ENCODE measurements around the gene PRDM11.
A peak's percentile ranks its signal among the peaks of the same experiment; 100 is the strongest.

The PRDM11 gene

DNA sequence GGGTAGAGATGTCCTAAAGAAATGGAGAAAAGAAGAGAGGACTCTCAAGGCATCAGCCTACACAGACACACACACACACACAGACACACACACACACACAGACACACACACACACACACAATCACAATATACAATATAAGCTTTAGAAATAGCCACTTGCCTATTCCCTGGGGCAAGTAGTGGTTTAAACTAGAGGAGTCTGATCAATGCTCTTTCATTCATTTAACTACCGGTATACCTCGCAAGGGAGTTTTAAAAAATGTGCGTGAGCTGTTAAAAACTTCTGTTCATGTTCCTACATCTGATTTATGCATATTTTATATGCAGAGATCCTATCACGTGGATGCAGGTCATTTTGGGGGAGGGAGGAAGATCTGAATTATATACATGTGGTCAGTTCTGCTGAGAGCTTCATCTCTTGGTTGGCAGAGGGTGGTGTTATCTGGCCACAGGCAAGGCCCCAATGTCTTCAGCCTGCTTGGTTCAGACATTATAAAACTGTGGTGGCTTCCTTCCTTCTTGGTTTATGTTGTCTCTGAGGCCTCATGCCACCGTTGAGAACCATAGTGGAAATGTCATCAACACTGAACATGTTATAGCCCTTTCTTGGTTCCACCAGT is 83.1 kb downstream of the PRDM11 start:
- DNase-seq, result no peak
- no peaks in the 10 kb centered on the region for H3K36me3 ChIP-seq
- no peaks in the 10 kb centered on the region for H3K27me3 ChIP-seq
- no peaks in the 10 kb centered on the region for H3K9me3 ChIP-seq
- H3K4me1 ChIP-seq, result no peaks in the 10 kb centered on the region
- H3K4me3 ChIP-seq (ENCODE audit: low read depth, low read length), result no peak overlapping the region
- TF ChIP-seq, protein P1, sequence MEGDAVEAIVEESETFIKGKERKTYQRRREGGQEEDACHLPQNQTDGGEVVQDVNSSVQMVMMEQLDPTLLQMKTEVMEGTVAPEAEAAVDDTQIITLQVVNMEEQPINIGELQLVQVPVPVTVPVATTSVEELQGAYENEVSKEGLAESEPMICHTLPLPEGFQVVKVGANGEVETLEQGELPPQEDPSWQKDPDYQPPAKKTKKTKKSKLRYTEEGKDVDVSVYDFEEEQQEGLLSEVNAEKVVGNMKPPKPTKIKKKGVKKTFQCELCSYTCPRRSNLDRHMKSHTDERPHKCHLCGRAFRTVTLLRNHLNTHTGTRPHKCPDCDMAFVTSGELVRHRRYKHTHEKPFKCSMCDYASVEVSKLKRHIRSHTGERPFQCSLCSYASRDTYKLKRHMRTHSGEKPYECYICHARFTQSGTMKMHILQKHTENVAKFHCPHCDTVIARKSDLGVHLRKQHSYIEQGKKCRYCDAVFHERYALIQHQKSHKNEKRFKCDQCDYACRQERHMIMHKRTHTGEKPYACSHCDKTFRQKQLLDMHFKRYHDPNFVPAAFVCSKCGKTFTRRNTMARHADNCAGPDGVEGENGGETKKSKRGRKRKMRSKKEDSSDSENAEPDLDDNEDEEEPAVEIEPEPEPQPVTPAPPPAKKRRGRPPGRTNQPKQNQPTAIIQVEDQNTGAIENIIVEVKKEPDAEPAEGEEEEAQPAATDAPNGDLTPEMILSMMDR (IDR thresholded peaks at IDR 0.05; ENCODE audit: low read depth, low read length), result no peak

DNA sequence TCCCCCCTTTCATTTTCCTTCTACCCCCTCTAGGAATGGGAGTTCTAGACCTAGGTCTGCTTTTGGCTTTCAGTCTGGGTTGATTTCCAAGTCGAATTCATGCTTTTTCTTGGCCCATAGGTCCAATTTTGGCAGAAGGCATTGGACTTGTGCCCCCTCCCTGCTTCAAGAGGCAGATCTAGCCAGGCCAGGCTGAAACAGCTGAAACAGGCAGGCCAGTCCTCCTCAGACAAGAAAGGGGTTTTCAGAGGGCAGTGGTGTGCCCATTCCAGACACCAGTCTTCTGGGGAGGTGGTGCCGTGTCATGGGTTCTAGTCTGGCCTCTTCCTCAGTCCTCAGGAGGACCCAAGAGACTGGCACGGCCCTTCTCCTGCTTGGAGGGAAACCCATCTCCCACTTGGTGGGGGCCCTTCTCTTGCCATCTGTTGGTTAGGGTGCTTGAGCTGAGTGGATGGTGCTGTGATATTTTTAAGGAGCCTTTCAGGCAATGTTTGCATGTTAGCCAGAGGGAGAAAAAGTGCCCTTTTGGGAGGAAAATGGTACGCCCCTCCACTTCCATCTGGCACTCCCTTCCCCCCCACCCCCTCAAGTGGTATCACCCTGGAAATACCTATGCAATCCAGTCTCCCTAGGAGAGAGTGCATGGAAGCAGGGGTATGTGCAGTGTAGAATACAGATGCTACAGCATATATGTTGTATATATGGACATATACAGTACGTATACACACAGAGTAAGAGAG is 86.1 kb downstream of the PRDM11 start:
- H3K9me3 ChIP-seq, result no peaks in the 10 kb centered on the region
- no peak overlapping the region for H3K4me3 ChIP-seq (ENCODE audit: low read depth, low read length)
- no peaks in the 10 kb centered on the region for H3K27me3 ChIP-seq
- no peaks in the 10 kb centered on the region for H3K4me1 ChIP-seq
- TF ChIP-seq, protein P1 (IDR thresholded peaks at IDR 0.05; ENCODE audit: low read depth, low read length), result no peak
- H3K36me3 ChIP-seq, result no peaks in the 10 kb centered on the region
- DNase-seq, result no peak

DNA sequence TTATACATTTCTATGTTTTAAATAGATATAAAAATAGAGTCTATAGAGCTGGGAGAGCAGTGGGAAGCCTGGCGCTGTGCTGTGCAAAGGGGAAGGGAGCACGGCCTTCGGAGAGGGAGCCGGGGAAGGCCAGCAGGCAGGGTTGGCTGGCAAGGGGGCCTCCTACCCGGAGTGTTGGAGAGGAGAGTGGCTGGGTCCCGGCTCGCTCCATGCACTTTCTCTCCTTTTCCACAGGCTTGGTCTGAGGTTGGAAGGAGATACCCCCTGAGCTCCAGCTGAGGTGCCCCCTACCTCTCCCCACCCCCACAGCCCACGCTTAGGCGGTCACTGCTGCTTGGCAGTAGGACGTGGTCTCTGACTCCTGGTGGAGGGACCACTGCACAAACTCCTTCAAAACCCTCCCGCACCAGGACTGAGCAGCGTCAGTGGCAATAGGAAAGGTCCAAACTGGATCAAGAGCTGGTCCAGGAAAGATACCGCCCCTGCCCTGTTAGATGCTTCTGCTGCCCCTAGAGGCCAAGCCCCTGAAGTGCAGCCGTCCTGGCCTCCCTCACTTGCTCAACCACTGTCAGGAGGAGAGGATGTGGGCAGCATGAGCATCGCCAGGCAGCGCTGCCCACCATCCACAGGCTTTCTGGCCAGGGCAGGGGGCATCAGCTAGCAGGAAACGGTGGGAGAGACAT is 86.8 kb downstream of the PRDM11 start:
- peak; percentile 57 for DNase-seq
- no peaks in the 10 kb centered on the region for H3K36me3 ChIP-seq
- H3K9me3 ChIP-seq, result no peaks in the 10 kb centered on the region
- TF ChIP-seq, protein P1 (IDR thresholded peaks at IDR 0.05; ENCODE audit: low read depth, low read length), result peak; percentile 73
- H3K4me1 ChIP-seq, result no peaks in the 10 kb centered on the region
- no peaks in the 10 kb centered on the region for H3K27me3 ChIP-seq
- no peak overlapping the region for H3K4me3 ChIP-seq (ENCODE audit: low read depth, low read length)

DNA sequence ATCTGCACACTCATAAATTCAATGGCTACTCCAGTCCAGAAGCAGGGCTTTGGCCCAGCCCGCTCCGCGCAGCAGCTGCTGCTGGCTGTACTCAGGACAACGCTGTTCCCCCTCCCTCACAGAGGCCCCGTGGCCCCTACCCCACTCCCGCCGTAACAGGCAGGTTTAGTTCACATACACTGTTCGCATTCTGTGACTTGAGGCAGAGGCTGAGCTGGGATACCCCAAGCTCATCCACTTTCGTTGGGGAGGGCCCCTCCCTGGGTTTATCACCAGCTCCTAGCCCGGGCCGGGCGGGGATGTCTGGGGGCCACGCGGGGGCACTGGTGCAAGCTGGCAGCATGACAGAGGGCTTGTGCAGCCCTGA is 87.3 kb downstream of the PRDM11 start:
- Histone ChIP-seq H3K36me3 (no peaks in the 10 kb centered on the region), H3K4me3 (ENCODE audit: low read depth, low read length) (no peak overlapping the region), H3K9me3 (no peaks in the 10 kb centered on the region), H3K27me3 (no peaks in the 10 kb centered on the region), H3K4me1 (no peaks in the 10 kb centered on the region)
- TF ChIP-seq, protein P1 (IDR thresholded peaks at IDR 0.05; ENCODE audit: low read depth, low read length), result no peak
- no peak for DNase-seq

DNA sequence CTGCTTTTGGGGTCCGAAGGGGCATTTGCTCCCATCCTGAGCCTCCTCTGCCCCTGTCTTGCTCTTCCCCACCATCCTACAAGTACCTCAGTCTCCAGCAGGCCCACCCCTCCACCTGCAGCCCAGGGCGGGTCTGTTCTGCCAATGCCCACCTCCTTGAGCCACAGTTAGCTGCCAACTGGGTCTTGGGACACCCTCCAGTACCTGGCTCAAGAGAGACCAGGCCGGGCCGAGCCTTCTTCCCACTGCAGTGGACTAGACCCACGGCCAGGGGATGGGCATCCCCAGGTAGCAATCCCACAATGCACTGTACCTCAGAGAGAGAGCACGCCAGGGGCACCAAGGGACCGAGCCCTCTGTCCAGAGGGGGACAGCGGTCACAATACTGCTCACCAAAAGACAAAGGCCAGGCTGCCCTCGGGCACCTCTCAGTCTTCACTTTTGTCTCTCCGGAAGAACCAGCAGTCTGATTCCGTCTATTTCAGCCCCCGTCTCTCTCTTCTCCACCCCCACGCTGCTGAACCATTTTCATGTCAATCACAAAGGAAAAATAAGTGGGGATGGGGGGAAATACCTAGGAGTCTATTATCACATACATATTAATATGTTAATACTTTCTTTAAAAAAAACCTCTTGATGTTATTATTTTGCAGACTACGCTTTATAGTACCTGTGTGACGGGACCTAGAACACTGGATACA is 88.0 kb downstream of the PRDM11 start:
- no peaks in the 10 kb centered on the region for H3K9me3 ChIP-seq
- H3K4me1 ChIP-seq, result no peaks in the 10 kb centered on the region
- H3K36me3 ChIP-seq, result no peaks in the 10 kb centered on the region
- TF ChIP-seq, protein P1 (IDR thresholded peaks at IDR 0.05; ENCODE audit: low read depth, low read length), result no peak
- DNase-seq, result no peak
- no peaks in the 10 kb centered on the region for H3K27me3 ChIP-seq
- no peak overlapping the region for H3K4me3 ChIP-seq (ENCODE audit: low read depth, low read length)

Measured in BE2C (cell line).